H9 (cell line): Measurements from ENCODE around the gene MATN1. TPM values are rescaled to one million over a fixed set of nuclear protein-coding genes. Genes with fewer than 3 reads are reported as not detected.

Experiments used
- DNase-seq: peaks from one replicate; pipeline ENCODE4 v3.0.0-alpha.2; 2017
- H2AFZ ChIP-seq: one replicate; pipeline ENCODE4 v1.6.1; 2013; ENCODE audit warnings: mild to moderate bottlenecking, low read length, control low read depth, moderate library complexity
- H2AK5ac ChIP-seq: 2 replicates; pipeline ENCODE4 v1.6.1; 2013; ENCODE audit warnings: low read length, control low read depth, mixed read lengths; ENCODE audit not compliant: insufficient read length
- H2BK120ac ChIP-seq: one replicate; pipeline ENCODE4 v1.6.1; 2013; ENCODE audit warnings: low read depth, mild to moderate bottlenecking, low read length, control low read depth, inconsistent platforms; ENCODE audit not compliant: poor library complexity, severe bottlenecking
- H2BK12ac ChIP-seq: 2 replicates; pipeline ENCODE4 v1.6.1; 2013; ENCODE audit warnings: low read length, control low read depth, mixed read lengths, low read depth; ENCODE audit not compliant: insufficient read length
- H2BK15ac ChIP-seq: 2 replicates; pipeline ENCODE4 v1.6.1; 2013; ENCODE audit warnings: low read depth, low read length, control low read depth
- H2BK20ac ChIP-seq: one replicate; pipeline ENCODE4 v1.6.1; 2013; ENCODE audit warnings: low read depth, mild to moderate bottlenecking, low read length, control low read depth, inconsistent platforms; ENCODE audit not compliant: poor library complexity, severe bottlenecking
- H2BK5ac ChIP-seq: 2 replicates; pipeline ENCODE4 v1.6.1; 2013; ENCODE audit warnings: low read length, control low read depth, mixed read lengths; ENCODE audit not compliant: insufficient read length
- H3K14ac ChIP-seq: 2 replicates; pipeline ENCODE4 v1.6.1; 2013; ENCODE audit warnings: low read length, control low read depth; ENCODE audit not compliant: insufficient read depth
- H3K18ac ChIP-seq: 2 replicates; pipeline ENCODE4 v1.6.1; 2013; ENCODE audit warnings: low read depth, mild to moderate bottlenecking, mixed read lengths, low read length, control low read depth; ENCODE audit not compliant: insufficient read length
- H3K23ac ChIP-seq: 2 replicates; pipeline ENCODE4 v1.6.1; 2013; ENCODE audit warnings: low read length, control low read depth, mixed read lengths, low read depth; ENCODE audit not compliant: insufficient read length
- H3K23me2 ChIP-seq: 2 replicates; pipeline ENCODE4 v1.6.1; 2013; ENCODE audit warnings: low read depth, mild to moderate bottlenecking, mixed read lengths, low read length, control low read depth; ENCODE audit not compliant: insufficient read length, poor library complexity, severe bottlenecking
- H3K27ac ChIP-seq: 2 replicates; pipeline ENCODE4 v1.5.1; 2013; ENCODE audit warnings: low read length, control low read depth, mixed read lengths, low read depth; ENCODE audit not compliant: insufficient read length
- H3K27me3 ChIP-seq: 2 replicates; pipeline ENCODE4 v1.6.1; 2013; ENCODE audit warnings: low read length, control low read depth, inconsistent platforms; ENCODE audit not compliant: insufficient read depth
- H3K4ac ChIP-seq: 2 replicates; pipeline ENCODE4 v1.6.1; 2013; ENCODE audit warnings: low read depth, mild to moderate bottlenecking, control low read depth, inconsistent platforms, low read length, moderate library complexity
- H3K4me1 ChIP-seq: 2 replicates; pipeline ENCODE4 v1.6.1; 2013; ENCODE audit warnings: low read length, control low read depth, inconsistent platforms; ENCODE audit not compliant: insufficient read depth
- H3K4me2 ChIP-seq: 2 replicates; pipeline ENCODE4 v1.6.1; 2013; ENCODE audit warnings: low read length, control low read depth, mixed read lengths; ENCODE audit not compliant: insufficient read length, insufficient read depth
- H3K56ac ChIP-seq: 2 replicates; pipeline ENCODE4 v1.6.1; 2013; ENCODE audit warnings: low read depth, mild to moderate bottlenecking, mixed read lengths, low read length, control low read depth; ENCODE audit not compliant: insufficient read length
- H3K79me1 ChIP-seq: 2 replicates; pipeline ENCODE4 v1.6.1; 2013; ENCODE audit warnings: low read depth, mild to moderate bottlenecking, moderate library complexity, low read length, control low read depth, inconsistent platforms; ENCODE audit not compliant: insufficient read depth, poor library complexity, severe bottlenecking
- H3K79me2 ChIP-seq: 2 replicates; pipeline ENCODE4 v1.6.1; 2013; ENCODE audit warnings: low read length, control low read depth, inconsistent platforms; ENCODE audit not compliant: insufficient read depth
- H3K9ac ChIP-seq: 2 replicates; pipeline ENCODE4 v1.6.1; 2013; ENCODE audit warnings: low read length, control low read depth, mixed read lengths; ENCODE audit not compliant: insufficient read length; ENCODE audit errors: extremely low read depth
- H3K9me3 ChIP-seq: one replicate; pipeline ENCODE4 v1.6.1; 2013; ENCODE audit warnings: low read depth, low read length, inconsistent platforms; ENCODE audit not compliant: control insufficient read depth
- H3T11ph ChIP-seq: one replicate; pipeline ENCODE4 v1.6.1; 2013; ENCODE audit warnings: mild to moderate bottlenecking, low read length, control low read depth, inconsistent platforms
- H4K20me1 ChIP-seq: one replicate; pipeline ENCODE4 v1.6.1; 2013; ENCODE audit not compliant: control insufficient read depth, insufficient read length, insufficient read depth
- H4K5ac ChIP-seq: 2 replicates; pipeline ENCODE4 v1.6.1; 2013; ENCODE audit warnings: low read depth, mild to moderate bottlenecking, mixed read lengths, low read length, control low read depth; ENCODE audit not compliant: insufficient read length
- H4K8ac ChIP-seq: replicated peaks from 2 replicates; pipeline ENCODE4 v1.6.1; 2013; ENCODE audit warnings: low read length, control low read depth, mixed read lengths, low read depth; ENCODE audit not compliant: insufficient read length
- H4K91ac ChIP-seq: 2 replicates; pipeline ENCODE4 v1.6.1; 2013; ENCODE audit warnings: low read depth, mild to moderate bottlenecking, moderate library complexity, mixed read lengths, low read length, control low read depth; ENCODE audit not compliant: insufficient read length
- H3K27ac Mint-ChIP-seq, 3 experiments: 2 replicates in 2 of 3; 3 replicates in 1 of 3; pipeline ENCODE4 v1.8.0; 2020 to 2021; ENCODE audit warnings: mixed read lengths in 3 of 3, mild to moderate bottlenecking in 1 of 3, moderate library complexity in 1 of 3
- H3K27me3 Mint-ChIP-seq: 2 replicates; pipeline ENCODE4 v1.8.0; 2021; ENCODE audit warnings: low read depth, mild to moderate bottlenecking, moderate library complexity, mixed read lengths
- H3K36me3 Mint-ChIP-seq, 3 experiments: 2 replicates in 2 of 3; 3 replicates in 1 of 3; pipeline ENCODE4 v1.8.0; 2020 to 2021; ENCODE audit warnings: low read depth in 3 of 3, mixed read lengths in 3 of 3; ENCODE audit not compliant: insufficient read depth in 1 of 3
- H3K4me1 Mint-ChIP-seq, 2 experiments: 2 replicates each; pipeline ENCODE4 v1.8.0; 2020; ENCODE audit warnings: mixed read lengths in 2 of 2
- H3K4me3 Mint-ChIP-seq, 2 experiments: 2 replicates in 1 of 2; 3 replicates in 1 of 2; pipeline ENCODE4 v1.8.0; 2020 to 2021; ENCODE audit warnings: mild to moderate bottlenecking in 2 of 2, mixed read lengths in 2 of 2, moderate library complexity in 1 of 2
- H3K9me3 Mint-ChIP-seq, 2 experiments: 2 replicates in 1 of 2; 3 replicates in 1 of 2; pipeline ENCODE4 v1.8.0; 2020; ENCODE audit warnings: mild to moderate bottlenecking in 2 of 2, mixed read lengths in 2 of 2, moderate library complexity in 1 of 2
- WGBS: extraction: QIAGEN DNeasy Blood & Tissue Kit; methylation state at CpG from one replicate; pipeline ENCODE4 v1.1.7; 2013; ENCODE audit warnings: missing lambda C conversion rate, low lambda C conversion rate, mixed read lengths; ENCODE audit not compliant: insufficient read length; ENCODE audit errors: extremely low coverage; 5-methylcytosine and 5-hydroxymethylcytosine counted together
- total RNA-seq: library from RNA; stranded (reverse); gene quantifications from 2 replicates; pipeline ENCODE4 v1.2.1, GENCODE V29; 2021
- TF ChIP-seq, protein P1 (sequence below): fragments of 200-600 bp; sonication (generic); conservative IDR thresholded peaks from 3 replicates; pipeline ENCODE4 v1.8.0; 2021; ENCODE audit warnings: antibody characterized with exemption, mild to moderate bottlenecking

Gene MATN1
- total RNA-seq, 1 experiment from 2014 or later, result not detected

DNA sequence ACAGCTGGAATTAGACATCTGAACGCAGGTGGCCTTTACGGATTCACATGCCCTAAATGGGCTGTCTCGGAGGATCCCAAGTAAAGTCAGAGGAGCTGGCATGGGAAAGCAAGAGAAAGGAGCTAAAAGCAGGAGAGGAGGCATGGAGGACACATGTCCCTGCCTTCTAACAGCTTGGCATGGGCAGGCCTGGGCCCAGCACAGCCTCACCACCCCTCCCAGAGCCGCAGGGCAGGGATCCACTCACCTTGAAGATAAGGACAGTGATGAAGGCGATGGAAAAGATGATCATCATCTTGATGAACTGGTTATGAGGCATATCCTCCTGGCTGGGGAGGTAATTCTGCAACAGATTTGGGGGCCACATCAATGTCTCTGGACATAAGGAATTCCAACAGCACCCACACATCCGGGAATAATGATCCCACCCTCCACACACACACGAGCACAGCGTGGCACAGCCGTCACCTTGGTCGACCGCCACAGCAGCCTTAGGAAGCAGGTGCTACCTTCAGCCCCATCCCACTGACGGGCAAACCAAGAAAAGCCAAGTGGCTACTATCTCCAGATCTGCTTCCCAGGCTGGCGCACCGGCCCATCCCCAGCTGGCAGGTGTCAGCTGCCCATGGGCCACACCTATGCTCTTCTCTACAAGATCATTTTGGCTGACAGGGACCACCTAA lies 14.1 kb upstream of the MATN1 start:
- DNase-seq, result no peak
- H3K4me1 ChIP-seq, result peaks cover 3% of the 10 kb centered on the region; the same call in 1 of the 2 replicates
- H3K79me1 ChIP-seq, result no peaks in the 10 kb centered on the region
- no peak overlapping the region for H3K56ac ChIP-seq
- no CpG with 5 or more reads among the region's 14 CpGs for WGBS
- H3K27me3 Mint-ChIP-seq, result peaks cover 3% of the 10 kb centered on the region; the same call in 1 of the 2 replicates
- no peak overlapping the region for H3K23ac ChIP-seq
- H2BK20ac ChIP-seq, result no peak overlapping the region
- H3K9me3 Mint-ChIP-seq, result no peaks in the 10 kb centered on the region
- no peak overlapping the region for H2BK5ac ChIP-seq
- no peak overlapping the region; the same call in 1 of the 2 replicates for H3K14ac ChIP-seq
- no peak overlapping the region for H2AK5ac ChIP-seq
- no peak overlapping the region for H4K91ac ChIP-seq
- no peak overlapping the region for H2AFZ ChIP-seq
- no peak overlapping the region for H4K8ac ChIP-seq
- H3K23me2 ChIP-seq, result no peaks in the 10 kb centered on the region
- no peak overlapping the region for H3K27ac ChIP-seq
- TF ChIP-seq, protein P1, sequence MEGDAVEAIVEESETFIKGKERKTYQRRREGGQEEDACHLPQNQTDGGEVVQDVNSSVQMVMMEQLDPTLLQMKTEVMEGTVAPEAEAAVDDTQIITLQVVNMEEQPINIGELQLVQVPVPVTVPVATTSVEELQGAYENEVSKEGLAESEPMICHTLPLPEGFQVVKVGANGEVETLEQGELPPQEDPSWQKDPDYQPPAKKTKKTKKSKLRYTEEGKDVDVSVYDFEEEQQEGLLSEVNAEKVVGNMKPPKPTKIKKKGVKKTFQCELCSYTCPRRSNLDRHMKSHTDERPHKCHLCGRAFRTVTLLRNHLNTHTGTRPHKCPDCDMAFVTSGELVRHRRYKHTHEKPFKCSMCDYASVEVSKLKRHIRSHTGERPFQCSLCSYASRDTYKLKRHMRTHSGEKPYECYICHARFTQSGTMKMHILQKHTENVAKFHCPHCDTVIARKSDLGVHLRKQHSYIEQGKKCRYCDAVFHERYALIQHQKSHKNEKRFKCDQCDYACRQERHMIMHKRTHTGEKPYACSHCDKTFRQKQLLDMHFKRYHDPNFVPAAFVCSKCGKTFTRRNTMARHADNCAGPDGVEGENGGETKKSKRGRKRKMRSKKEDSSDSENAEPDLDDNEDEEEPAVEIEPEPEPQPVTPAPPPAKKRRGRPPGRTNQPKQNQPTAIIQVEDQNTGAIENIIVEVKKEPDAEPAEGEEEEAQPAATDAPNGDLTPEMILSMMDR, result no peak
- no peak overlapping the region for H4K5ac ChIP-seq
- no peak overlapping the region for H2BK15ac ChIP-seq
- no peak overlapping the region for H2BK12ac ChIP-seq
- H3K36me3 Mint-ChIP-seq, result no peaks in the 10 kb centered on the region; a peak in 1 of 7 replicates
- no peak overlapping the region for H3K9ac ChIP-seq
- no peak overlapping the region for H3K4me2 ChIP-seq
- no peak overlapping the region for H3K18ac ChIP-seq
- H3T11ph ChIP-seq, result no peak overlapping the region
- no peak overlapping the region for H3K4me3 Mint-ChIP-seq
- no peaks in the 10 kb centered on the region for H3K79me2 ChIP-seq
- peaks cover 30 to 31% of the 10 kb centered on the region in 2 experiments for H3K4me1 Mint-ChIP-seq
- no peaks in the 10 kb centered on the region for H3K27me3 ChIP-seq
- H3K4ac ChIP-seq, result no peak overlapping the region
- no peak overlapping the region; a peak in 1 of 7 replicates for H3K27ac Mint-ChIP-seq
- H2BK120ac ChIP-seq, result no peak overlapping the region
- no peaks in the 10 kb centered on the region for H3K9me3 ChIP-seq
- no peaks in the 10 kb centered on the region for H4K20me1 ChIP-seq
